Erythroblast (primary cell): ENCODE data around the gene LRRC14B.
"Not testable (repeated sequence)": the region's sequence is repeated elsewhere in the genome, so short reads cannot be mapped to it uniquely, and the experiment has no call there.

Experiments
- GATA1 ChIP-seq: IDR thresholded peaks from 2 replicates; pipeline ENCODE4 v1.6.1; 2011; ENCODE audit warnings: low read depth, mild to moderate bottlenecking, control low read depth, low read length, moderate library complexity
- POLR2A ChIP-seq: IDR thresholded peaks from 2 replicates; pipeline ENCODE4 v1.6.1; 2011; ENCODE audit warnings: mild to moderate bottlenecking, low read length

GRCh38 chr5:164783-165182, 26.5 kb upstream of the LRRC14B start:
- TF ChIP-seq POLR2A, GATA1: not testable (repeated sequence)
